ENCODE results near the gene IRAK1.

The IRAK1 gene

DNA sequence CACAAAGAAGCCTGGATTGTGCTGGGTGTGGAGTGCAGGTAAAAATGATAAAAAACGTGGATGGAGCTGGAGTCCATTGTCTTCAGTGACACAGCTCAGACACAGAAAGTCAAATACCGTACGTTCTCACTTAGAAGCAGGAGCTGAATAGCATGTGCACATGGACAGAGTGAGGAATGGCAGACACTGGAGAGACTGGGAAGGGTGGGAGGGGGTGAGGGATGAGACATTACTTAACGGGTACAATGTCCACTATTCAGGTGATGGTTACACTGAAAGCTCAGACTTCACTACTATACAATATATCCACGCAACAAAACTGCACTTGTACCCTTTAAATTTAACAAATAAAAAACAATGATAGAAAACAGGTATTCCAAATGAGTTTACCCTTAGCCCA lies 18.1 kb upstream of the IRAK1 start (continued):
- TF ChIP-seq, protein P1, sequence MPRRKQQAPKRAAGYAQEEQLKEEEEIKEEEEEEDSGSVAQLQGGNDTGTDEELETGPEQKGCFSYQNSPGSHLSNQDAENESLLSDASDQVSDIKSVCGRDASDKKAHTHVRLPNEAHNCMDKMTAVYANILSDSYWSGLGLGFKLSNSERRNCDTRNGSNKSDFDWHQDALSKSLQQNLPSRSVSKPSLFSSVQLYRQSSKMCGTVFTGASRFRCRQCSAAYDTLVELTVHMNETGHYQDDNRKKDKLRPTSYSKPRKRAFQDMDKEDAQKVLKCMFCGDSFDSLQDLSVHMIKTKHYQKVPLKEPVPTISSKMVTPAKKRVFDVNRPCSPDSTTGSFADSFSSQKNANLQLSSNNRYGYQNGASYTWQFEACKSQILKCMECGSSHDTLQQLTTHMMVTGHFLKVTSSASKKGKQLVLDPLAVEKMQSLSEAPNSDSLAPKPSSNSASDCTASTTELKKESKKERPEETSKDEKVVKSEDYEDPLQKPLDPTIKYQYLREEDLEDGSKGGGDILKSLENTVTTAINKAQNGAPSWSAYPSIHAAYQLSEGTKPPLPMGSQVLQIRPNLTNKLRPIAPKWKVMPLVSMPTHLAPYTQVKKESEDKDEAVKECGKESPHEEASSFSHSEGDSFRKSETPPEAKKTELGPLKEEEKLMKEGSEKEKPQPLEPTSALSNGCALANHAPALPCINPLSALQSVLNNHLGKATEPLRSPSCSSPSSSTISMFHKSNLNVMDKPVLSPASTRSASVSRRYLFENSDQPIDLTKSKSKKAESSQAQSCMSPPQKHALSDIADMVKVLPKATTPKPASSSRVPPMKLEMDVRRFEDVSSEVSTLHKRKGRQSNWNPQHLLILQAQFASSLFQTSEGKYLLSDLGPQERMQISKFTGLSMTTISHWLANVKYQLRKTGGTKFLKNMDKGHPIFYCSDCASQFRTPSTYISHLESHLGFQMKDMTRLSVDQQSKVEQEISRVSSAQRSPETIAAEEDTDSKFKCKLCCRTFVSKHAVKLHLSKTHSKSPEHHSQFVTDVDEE (CRISPR knock-in tag; IDR thresholded peaks at IDR 0.05): no peak
- TF ChIP-seq ZC3H10 (CRISPR knock-in tag; IDR thresholded peaks at IDR 0.05) (no peak), TCF4 (CRISPR knock-in tag; IDR thresholded peaks at IDR 0.05; ENCODE audit: borderline replicate concordance) (no peak), SNAI2 (CRISPR knock-in tag; IDR thresholded peaks at IDR 0.05) (no peak), ZNF8 (CRISPR knock-in tag; IDR thresholded peaks at IDR 0.05) (no peak), ZNF565 (CRISPR knock-in tag; conservative IDR thresholded peaks at IDR 0.05; ENCODE audit: low read depth) (no peak), OSR1 (CRISPR knock-in tag; IDR thresholded peaks at IDR 0.05) (no peak), PPARA (CRISPR knock-in tag; IDR thresholded peaks at IDR 0.05; ENCODE audit: borderline replicate concordance) (no peak), ISL1 (CRISPR knock-in tag; IDR thresholded peaks at IDR 0.05) (no peak), TOX (CRISPR knock-in tag; IDR thresholded peaks at IDR 0.05; ENCODE audit: borderline replicate concordance) (no peak)
- TF ChIP-seq, protein P2, sequence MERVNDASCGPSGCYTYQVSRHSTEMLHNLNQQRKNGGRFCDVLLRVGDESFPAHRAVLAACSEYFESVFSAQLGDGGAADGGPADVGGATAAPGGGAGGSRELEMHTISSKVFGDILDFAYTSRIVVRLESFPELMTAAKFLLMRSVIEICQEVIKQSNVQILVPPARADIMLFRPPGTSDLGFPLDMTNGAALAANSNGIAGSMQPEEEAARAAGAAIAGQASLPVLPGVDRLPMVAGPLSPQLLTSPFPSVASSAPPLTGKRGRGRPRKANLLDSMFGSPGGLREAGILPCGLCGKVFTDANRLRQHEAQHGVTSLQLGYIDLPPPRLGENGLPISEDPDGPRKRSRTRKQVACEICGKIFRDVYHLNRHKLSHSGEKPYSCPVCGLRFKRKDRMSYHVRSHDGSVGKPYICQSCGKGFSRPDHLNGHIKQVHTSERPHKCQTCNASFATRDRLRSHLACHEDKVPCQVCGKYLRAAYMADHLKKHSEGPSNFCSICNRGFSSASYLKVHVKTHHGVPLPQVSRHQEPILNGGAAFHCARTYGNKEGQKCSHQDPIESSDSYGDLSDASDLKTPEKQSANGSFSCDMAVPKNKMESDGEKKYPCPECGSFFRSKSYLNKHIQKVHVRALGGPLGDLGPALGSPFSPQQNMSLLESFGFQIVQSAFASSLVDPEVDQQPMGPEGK (CRISPR knock-in tag; IDR thresholded peaks at IDR 0.05; ENCODE audit: borderline replicate concordance): no peak

DNA sequence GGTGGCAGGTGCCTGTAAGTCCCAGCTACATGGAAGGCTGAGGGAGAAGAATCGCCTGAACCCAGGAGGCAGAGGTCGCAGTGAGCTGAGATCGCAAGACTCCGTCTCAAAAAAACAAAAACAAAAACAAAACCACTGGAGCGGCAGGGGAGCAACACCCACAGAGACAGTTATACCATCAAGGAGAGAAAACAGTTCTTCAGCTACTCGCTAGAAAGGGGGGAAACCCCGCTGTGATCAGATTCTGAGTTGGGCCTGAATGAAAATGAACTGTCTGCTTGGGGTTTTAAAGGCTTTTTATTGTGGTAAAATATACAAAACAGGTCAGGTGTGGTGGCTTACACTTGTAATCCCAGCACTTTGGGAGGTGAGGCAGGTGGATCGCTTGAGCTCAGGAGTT lies 16.8 kb upstream of the IRAK1 start:
- TF ChIP-seq TCF4 (CRISPR knock-in tag; IDR thresholded peaks at IDR 0.05; ENCODE audit: borderline replicate concordance) (no peak), ZFP3 (CRISPR knock-in tag; IDR thresholded peaks at IDR 0.05) (no peak), ARNTL (CRISPR knock-in tag; IDR thresholded peaks at IDR 0.05; ENCODE audit: borderline replicate concordance, low read depth) (no peak), ZNF565 (CRISPR knock-in tag; conservative IDR thresholded peaks at IDR 0.05; ENCODE audit: low read depth) (no peak), TOX (CRISPR knock-in tag; IDR thresholded peaks at IDR 0.05; ENCODE audit: borderline replicate concordance) (no peak), GLIS3 (CRISPR knock-in tag; IDR thresholded peaks at IDR 0.05) (no peak), ZNF70 (CRISPR knock-in tag; IDR thresholded peaks at IDR 0.05) (no peak), ZC3H10 (CRISPR knock-in tag; IDR thresholded peaks at IDR 0.05) (no peak), PPARA (CRISPR knock-in tag; IDR thresholded peaks at IDR 0.05; ENCODE audit: borderline replicate concordance) (no peak), BACH2 (CRISPR knock-in tag; IDR thresholded peaks at IDR 0.05; ENCODE audit: borderline replicate concordance) (no peak), ZNF8 (CRISPR knock-in tag; IDR thresholded peaks at IDR 0.05) (no peak), ZFP30 (CRISPR knock-in tag; IDR thresholded peaks at IDR 0.05) (no peak), ESRRG (CRISPR knock-in tag; IDR thresholded peaks at IDR 0.05) (no peak)
- TF ChIP-seq, protein P3, sequence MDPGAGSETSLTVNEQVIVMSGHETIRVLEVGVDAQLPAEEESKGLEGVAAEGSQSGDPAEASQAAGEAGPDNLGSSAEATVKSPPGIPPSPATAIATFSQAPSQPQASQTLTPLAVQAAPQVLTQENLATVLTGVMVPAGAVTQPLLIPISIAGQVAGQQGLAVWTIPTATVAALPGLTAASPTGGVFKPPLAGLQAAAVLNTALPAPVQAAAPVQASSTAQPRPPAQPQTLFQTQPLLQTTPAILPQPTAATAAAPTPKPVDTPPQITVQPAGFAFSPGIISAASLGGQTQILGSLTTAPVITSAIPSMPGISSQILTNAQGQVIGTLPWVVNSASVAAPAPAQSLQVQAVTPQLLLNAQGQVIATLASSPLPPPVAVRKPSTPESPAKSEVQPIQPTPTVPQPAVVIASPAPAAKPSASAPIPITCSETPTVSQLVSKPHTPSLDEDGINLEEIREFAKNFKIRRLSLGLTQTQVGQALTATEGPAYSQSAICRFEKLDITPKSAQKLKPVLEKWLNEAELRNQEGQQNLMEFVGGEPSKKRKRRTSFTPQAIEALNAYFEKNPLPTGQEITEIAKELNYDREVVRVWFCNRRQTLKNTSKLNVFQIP (CRISPR knock-in tag; IDR thresholded peaks at IDR 0.05; ENCODE audit: borderline replicate concordance, low read depth): no peak
- TF ChIP-seq, protein P1 (CRISPR knock-in tag; IDR thresholded peaks at IDR 0.05): no peak

DNA sequence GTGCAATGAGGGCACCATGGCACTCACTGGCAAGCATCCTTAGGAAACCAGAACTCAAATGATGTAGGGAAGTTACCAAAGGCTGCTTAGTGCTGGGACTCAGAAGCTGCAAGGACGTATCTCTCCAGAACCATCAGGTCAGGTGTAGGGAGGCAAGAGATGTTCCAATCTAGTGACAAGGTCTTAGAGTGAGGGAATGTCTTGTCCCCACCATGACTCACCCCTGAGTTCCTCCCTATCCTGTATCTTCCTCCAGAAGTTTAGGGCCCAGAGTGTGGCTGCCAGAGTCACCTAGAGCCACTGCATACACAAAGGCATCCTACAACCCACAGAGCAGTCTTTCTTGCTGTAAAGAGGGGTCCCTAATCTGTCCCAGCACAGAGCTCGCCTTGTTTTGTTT lies 14.1 kb upstream of the IRAK1 start:
- no peak for ATAC-seq
- TF ChIP-seq PPARA (CRISPR knock-in tag; IDR thresholded peaks at IDR 0.05; ENCODE audit: borderline replicate concordance) (no peak), TCF4 (CRISPR knock-in tag; IDR thresholded peaks at IDR 0.05; ENCODE audit: borderline replicate concordance) (no peak), RARB (CRISPR knock-in tag; IDR thresholded peaks at IDR 0.05) (no peak), ZC3H10 (CRISPR knock-in tag; IDR thresholded peaks at IDR 0.05) (no peak), OSR1 (CRISPR knock-in tag; IDR thresholded peaks at IDR 0.05) (no peak), ZFP3 (CRISPR knock-in tag; IDR thresholded peaks at IDR 0.05) (no peak), ARNTL (CRISPR knock-in tag; IDR thresholded peaks at IDR 0.05; ENCODE audit: borderline replicate concordance, low read depth) (no peak), ZNF8 (CRISPR knock-in tag; IDR thresholded peaks at IDR 0.05) (no peak), ESRRG (CRISPR knock-in tag; IDR thresholded peaks at IDR 0.05) (no peak)
- TF ChIP-seq, protein P4, sequence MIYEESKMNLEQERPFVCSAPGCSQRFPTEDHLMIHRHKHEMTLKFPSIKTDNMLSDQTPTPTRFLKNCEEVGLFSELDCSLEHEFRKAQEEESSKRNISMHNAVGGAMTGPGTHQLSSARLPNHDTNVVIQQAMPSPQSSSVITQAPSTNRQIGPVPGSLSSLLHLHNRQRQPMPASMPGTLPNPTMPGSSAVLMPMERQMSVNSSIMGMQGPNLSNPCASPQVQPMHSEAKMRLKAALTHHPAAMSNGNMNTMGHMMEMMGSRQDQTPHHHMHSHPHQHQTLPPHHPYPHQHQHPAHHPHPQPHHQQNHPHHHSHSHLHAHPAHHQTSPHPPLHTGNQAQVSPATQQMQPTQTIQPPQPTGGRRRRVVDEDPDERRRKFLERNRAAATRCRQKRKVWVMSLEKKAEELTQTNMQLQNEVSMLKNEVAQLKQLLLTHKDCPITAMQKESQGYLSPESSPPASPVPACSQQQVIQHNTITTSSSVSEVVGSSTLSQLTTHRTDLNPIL (CRISPR knock-in tag; IDR thresholded peaks at IDR 0.05; ENCODE audit: low read depth): no peak
- TF ChIP-seq, protein P3 (CRISPR knock-in tag; IDR thresholded peaks at IDR 0.05; ENCODE audit: borderline replicate concordance, low read depth): no peak

More for the DNA sequence above, 16.8 kb upstream of the IRAK1 start:
- no peak for ATAC-seq

All from SK-N-SH treated with all-trans-retinoic acid at 6 μM for 48 hours (cell line).